Measurements from ENCODE around the gene EXOC6B.
"Not testable (repeated sequence)": the region's sequence is repeated elsewhere in the genome, so short reads cannot be mapped to it uniquely, and the experiment has no call there.

Gene EXOC6B

GRCh38 chr2:72676341-72677025 lies 149.3 kb downstream of the EXOC6B start:
- DNase-seq, result no peak

- no peak for DNase-seq
These were observed 150.6 kb downstream of the EXOC6B start for GRCh38 chr2:72674982-72675915.

GRCh38 chr2:72673279-72673678 lies 152.6 kb downstream of the EXOC6B start:
- no peak for DNase-seq

GRCh38 chr2:72669121-72669520 lies 156.7 kb downstream of the EXOC6B start:
- DNase-seq, result no peak

GRCh38 chr2:72668647-72669046 lies 157.2 kb downstream of the EXOC6B start:
- no peak for DNase-seq

- DNase-seq, result no peak
These were observed 160.4 kb downstream of the EXOC6B start for GRCh38 chr2:72665448-72665847.

GRCh38 chr2:72661985-72662384 lies 163.8 kb downstream of the EXOC6B start:
- DNase-seq, result no peak

- DNase-seq, result no peak
These were observed 176.0 kb downstream of the EXOC6B start for GRCh38 chr2:72649810-72650209.

GRCh38 chr2:72641221-72641620 lies 184.6 kb downstream of the EXOC6B start:
- DNase-seq, result not testable (repeated sequence)

- no peak for DNase-seq
These were observed 187.1 kb downstream of the EXOC6B start for GRCh38 chr2:72638600-72639211.

- no peak for DNase-seq
These were observed 189.6 kb downstream of the EXOC6B start for GRCh38 chr2:72636210-72636609.

- DNase-seq, result no peak
These were observed 195.1 kb downstream of the EXOC6B start for GRCh38 chr2:72630767-72631166.

GRCh38 chr2:72629062-72629461 lies 196.8 kb downstream of the EXOC6B start:
- DNase-seq, result no peak

GRCh38 chr2:72627083-72627482 lies 198.8 kb downstream of the EXOC6B start:
- no peak for DNase-seq

- DNase-seq, result no peak
These were observed 200.5 kb downstream of the EXOC6B start for GRCh38 chr2:72625366-72625765.

- no peak for DNase-seq
These were observed 202.4 kb downstream of the EXOC6B start for GRCh38 chr2:72623481-72623880.

GRCh38 chr2:72619626-72620025 lies 206.2 kb downstream of the EXOC6B start:
- DNase-seq, result no peak

GRCh38 chr2:72613931-72614330 lies 211.9 kb downstream of the EXOC6B start:
- DNase-seq, result no peak

- DNase-seq, result no peak
These were observed 213.1 kb downstream of the EXOC6B start for GRCh38 chr2:72612614-72613160.

- no peak for DNase-seq
These were observed 218.6 kb downstream of the EXOC6B start for GRCh38 chr2:72607189-72607588.

- DNase-seq, result no peak
These were observed 219.9 kb downstream of the EXOC6B start for GRCh38 chr2:72605836-72606442.

GRCh38 chr2:72604468-72604867 lies 221.4 kb downstream of the EXOC6B start:
- no peak for DNase-seq

- DNase-seq, result no peak
These were observed 222.4 kb downstream of the EXOC6B start for GRCh38 chr2:72603481-72603880.
